KMS-11 (cell line): Measurements from ENCODE around the gene CFAP221.

Experiments
- H2AFZ ChIP-seq: fragments of 200-600 bp; sonication (generic); 2 replicates; pipeline ENCODE4 v1.6.1; 2016; ENCODE audit warnings: antibody characterized with exemption, mixed run types, low read depth
- H3K27ac ChIP-seq: fragments of 200-600 bp; sonication (generic); 2 replicates; pipeline ENCODE4 v1.6.1; 2016; ENCODE audit warnings: mild to moderate bottlenecking, mixed run types
- H3K27me3 ChIP-seq: fragments of 200-600 bp; sonication (generic); 2 replicates; pipeline ENCODE4 v1.6.1; 2017; ENCODE audit warnings: mild to moderate bottlenecking, low read depth, mixed run types, moderate library complexity; ENCODE audit not compliant: insufficient read depth
- H3K36me3 ChIP-seq: fragments of 200-600 bp; sonication (generic); 2 replicates; pipeline ENCODE4 v1.6.1; 2017; ENCODE audit warnings: mild to moderate bottlenecking, mixed run types; ENCODE audit not compliant: insufficient read depth
- H3K4me1 ChIP-seq: fragments of 200-600 bp; sonication (generic); 2 replicates; pipeline ENCODE4 v1.6.1; 2016; ENCODE audit warnings: mild to moderate bottlenecking, low read depth, mixed run types; ENCODE audit not compliant: poor library complexity, severe bottlenecking
- H3K4me2 ChIP-seq: fragments of 200-600 bp; sonication (generic); 2 replicates; pipeline ENCODE4 v1.7.0; 2016; ENCODE audit warnings: mild to moderate bottlenecking, mixed run types
- H3K4me3 ChIP-seq: fragments of 200-600 bp; sonication (generic); IDR thresholded peaks from 2 replicates; pipeline ENCODE4 v1.6.1; 2017; ENCODE audit warnings: low read depth, low read length, mixed read lengths; ENCODE audit not compliant: insufficient read depth
- H3K79me2 ChIP-seq: fragments of 200-600 bp; sonication (generic); 2 replicates; pipeline ENCODE4 v1.6.1; 2016; ENCODE audit warnings: low read depth, mixed run types; ENCODE audit not compliant: insufficient read depth
- H3K9ac ChIP-seq: fragments of 200-600 bp; sonication (generic); 2 replicates; pipeline ENCODE4 v1.6.1; 2016; ENCODE audit warnings: mild to moderate bottlenecking, mixed run types
- H4K20me1 ChIP-seq: fragments of 200-600 bp; sonication (generic); 2 replicates; pipeline ENCODE4 v1.6.1; 2016; ENCODE audit warnings: mild to moderate bottlenecking, mixed run types; ENCODE audit not compliant: insufficient read depth
- CTCF ChIP-seq: fragments of 200-600 bp; sonication (generic); conservative IDR thresholded peaks from 2 replicates; pipeline ENCODE4 v1.6.1; 2017; ENCODE audit warnings: low read depth, mild to moderate bottlenecking, antibody characterized with exemption, low read length, moderate library complexity, mixed read lengths

The CFAP221 gene

GRCh38 chr2:119630121-119630520 lies 85.9 kb downstream of the CFAP221 start:
- H3K4me2 ChIP-seq = no peak overlapping the region
- no peaks in the 10 kb centered on the region for H3K79me2 ChIP-seq
- no peaks in the 10 kb centered on the region for H3K4me1 ChIP-seq
- H4K20me1 ChIP-seq = no peaks in the 10 kb centered on the region
- no peaks in the 10 kb centered on the region for H3K27me3 ChIP-seq
- no peak for TF ChIP-seq CTCF
- H3K27ac ChIP-seq = no peak overlapping the region
- no peak overlapping the region for H3K4me3 ChIP-seq
- no peaks in the 10 kb centered on the region for H3K36me3 ChIP-seq
- H3K9ac ChIP-seq = no peak overlapping the region
- H2AFZ ChIP-seq = no peak overlapping the region

GRCh38 chr2:119637371-119637770 lies 93.1 kb downstream of the CFAP221 start:
- TF ChIP-seq CTCF = no peak
- H3K36me3 ChIP-seq = no peaks in the 10 kb centered on the region
- no peak overlapping the region for H3K9ac ChIP-seq
- no peak overlapping the region for H3K4me3 ChIP-seq
- H3K27ac ChIP-seq = no peak overlapping the region
- no peaks in the 10 kb centered on the region for H3K4me1 ChIP-seq
- no peak overlapping the region for H3K4me2 ChIP-seq
- H2AFZ ChIP-seq = no peak overlapping the region
- no peaks in the 10 kb centered on the region for H4K20me1 ChIP-seq
- H3K27me3 ChIP-seq = no peaks in the 10 kb centered on the region
- no peaks in the 10 kb centered on the region for H3K79me2 ChIP-seq

- Histone ChIP-seq H3K36me3 (no peaks in the 10 kb centered on the region), H3K79me2 (no peaks in the 10 kb centered on the region), H3K4me2 (no peak overlapping the region), H3K4me1 (no peaks in the 10 kb centered on the region), H3K27me3 (no peaks in the 10 kb centered on the region), H2AFZ (no peak overlapping the region), H3K9ac (no peak overlapping the region), H3K27ac (no peak overlapping the region), H3K4me3 (no peak overlapping the region), H4K20me1 (no peaks in the 10 kb centered on the region)
- TF ChIP-seq CTCF = no peak
Measured at GRCh38 chr2:119638246-119638645, 94.0 kb downstream of the CFAP221 start.

GRCh38 chr2:119638685-119639554 lies 94.7 kb downstream of the CFAP221 start:
- no peaks in the 10 kb centered on the region for H3K79me2 ChIP-seq
- no peak overlapping the region for H2AFZ ChIP-seq
- no peak overlapping the region for H3K9ac ChIP-seq
- H3K4me2 ChIP-seq = no peak overlapping the region
- H3K4me1 ChIP-seq = no peaks in the 10 kb centered on the region
- no peaks in the 10 kb centered on the region for H3K27me3 ChIP-seq
- no peak overlapping the region for H3K27ac ChIP-seq
- no peaks in the 10 kb centered on the region for H3K36me3 ChIP-seq
- H4K20me1 ChIP-seq = no peaks in the 10 kb centered on the region
- H3K4me3 ChIP-seq = no peak overlapping the region
- no peak for TF ChIP-seq CTCF
